GM19351 (cell line): Measurements from ENCODE around the gene C2CD2.
"Not testable (repeated sequence)": the region's sequence is repeated elsewhere in the genome, so short reads cannot be mapped to it uniquely, and the experiment has no call there.

Source experiments
- ATAC-seq: cut with Tn5 transposase; IDR thresholded peaks from one replicate; pipeline ENCODE4 v1.9.1; 2021; ENCODE audit warnings: mild to moderate bottlenecking, moderate library complexity; ENCODE audit not compliant: unreplicated experiment

The C2CD2 gene

DNA sequence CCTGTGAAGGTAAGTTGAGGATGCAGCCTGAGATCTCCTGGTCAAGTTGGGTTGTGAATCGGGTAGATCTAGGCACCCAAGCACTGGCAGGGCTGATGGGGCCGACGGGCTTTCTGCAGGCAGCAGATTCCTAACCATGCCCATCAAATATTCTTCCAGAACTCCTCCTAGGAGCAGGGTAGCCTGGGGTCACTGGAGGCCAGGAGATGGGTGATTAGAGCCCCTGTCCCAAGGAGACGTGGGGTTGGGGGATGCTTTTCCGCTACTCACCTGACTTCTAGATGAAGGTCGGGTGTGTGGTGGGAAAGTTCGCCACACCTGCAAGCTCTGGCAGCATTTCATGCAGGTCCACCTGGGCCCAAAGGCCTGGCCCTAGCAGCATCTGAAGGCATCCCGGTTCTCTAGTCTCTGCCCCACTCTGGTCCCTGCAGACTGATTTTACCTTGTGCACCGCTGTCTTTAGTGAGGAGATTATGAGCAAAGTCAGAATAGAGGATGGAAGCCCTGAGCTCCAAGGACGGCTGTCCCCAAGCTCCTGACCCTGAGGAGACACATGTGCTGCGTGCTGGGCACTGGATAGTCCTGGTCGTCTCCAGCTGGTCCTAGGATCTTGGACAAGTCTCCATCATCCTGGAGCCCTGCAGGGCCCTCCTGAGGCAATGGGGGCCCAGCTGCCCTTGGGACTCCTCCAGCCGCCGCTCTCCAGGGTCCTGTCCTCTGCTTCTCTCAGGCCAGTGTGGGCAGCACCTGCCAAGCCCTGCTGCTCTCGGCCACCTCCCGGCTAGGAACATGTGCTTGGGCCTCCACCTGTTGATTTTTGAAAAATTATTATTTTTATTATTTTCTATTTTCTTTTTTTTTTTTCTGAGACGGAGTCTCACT lies 21.8 kb upstream of the C2CD2 start:
- no peak for ATAC-seq

DNA sequence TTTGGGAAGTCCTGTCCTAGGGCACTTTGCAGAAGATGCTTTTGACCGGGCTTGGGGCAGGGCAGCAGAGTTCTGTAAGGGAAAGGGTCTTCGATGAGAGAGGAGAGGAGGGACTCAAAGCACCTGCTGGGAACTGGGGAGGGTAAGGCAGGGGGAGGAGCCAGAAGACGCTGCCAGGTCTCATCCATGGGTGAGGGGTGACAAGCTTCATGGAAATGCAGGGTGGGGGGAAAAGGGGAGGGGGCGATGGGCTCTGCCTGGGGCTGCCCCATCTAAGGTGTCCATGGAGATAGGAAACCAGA lies 20.9 kb upstream of the C2CD2 start:
- ATAC-seq, result no peak

DNA sequence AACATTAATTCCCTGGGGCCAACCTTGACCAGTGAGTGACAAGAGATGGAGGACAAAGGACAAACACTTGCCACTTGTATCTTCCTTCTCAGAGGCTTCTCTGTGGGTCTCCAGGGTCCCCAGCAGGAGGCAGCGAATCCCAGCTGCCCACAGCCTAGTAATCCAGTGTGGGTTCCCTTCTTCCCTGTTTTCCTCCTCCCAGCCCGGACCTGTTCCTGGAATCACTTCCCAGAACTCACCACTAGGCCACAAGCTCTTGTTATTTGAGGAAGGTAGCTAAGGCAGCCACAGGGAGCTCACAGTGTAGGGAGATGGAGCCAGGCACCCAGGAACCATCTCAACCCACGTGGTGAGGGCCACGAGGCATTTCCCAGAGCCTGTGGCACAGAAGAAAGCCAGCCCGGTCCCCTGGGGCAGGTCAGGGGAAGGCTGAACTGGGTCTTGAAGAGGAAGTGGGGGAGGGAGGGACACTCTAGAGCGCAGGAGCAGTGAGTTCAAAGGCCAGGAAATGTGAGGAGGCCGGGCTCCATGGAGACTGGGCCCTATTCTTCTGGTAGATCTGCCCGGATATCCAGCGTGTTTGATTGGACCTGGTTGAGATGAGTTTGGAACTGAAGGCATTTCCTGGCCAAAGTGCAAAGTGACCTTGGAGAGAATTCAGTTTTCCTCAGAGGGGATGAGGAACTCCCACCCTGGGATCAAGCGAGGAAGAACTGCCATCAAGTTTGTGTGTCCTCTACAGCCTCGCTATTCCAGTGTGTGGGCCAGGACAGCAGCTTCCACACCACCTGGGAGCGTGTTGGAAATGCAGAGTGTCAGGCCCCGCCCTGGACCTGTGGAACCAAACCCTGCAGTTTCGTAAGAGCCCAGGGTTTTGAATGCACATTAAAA lies 20.3 kb upstream of the C2CD2 start:
- ATAC-seq, result no peak

GRCh38 chr21:41973427-41973831 lies 19.6 kb upstream of the C2CD2 start:
- no peak for ATAC-seq

GRCh38 chr21:41972511-41973205 lies 18.8 kb upstream of the C2CD2 start:
- ATAC-seq, result no peak

GRCh38 chr21:41971891-41972290 lies 18.1 kb upstream of the C2CD2 start:
- no peak for ATAC-seq

- ATAC-seq, result no peak
Observed at GRCh38 chr21:41970751-41971653, 17.2 kb upstream of the C2CD2 start.

DNA sequence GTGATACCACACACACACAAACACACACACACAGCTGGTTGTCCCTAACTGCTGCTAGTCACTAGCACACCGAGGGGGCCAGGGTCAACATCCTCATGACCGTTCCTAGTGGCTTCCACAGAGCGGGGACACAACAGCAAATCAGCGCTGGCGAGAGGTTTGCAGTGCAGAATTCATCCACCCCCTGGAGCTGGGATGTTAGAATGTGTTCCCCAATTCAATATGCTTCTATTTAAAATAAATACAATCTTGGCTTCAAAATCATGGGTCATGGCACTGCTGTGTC lies 16.2 kb upstream of the C2CD2 start:
- no peak for ATAC-seq

- no peak for ATAC-seq
Observed at GRCh38 chr21:41967708-41968107, 13.9 kb upstream of the C2CD2 start.

GRCh38 chr21:41966872-41967621 lies 13.2 kb upstream of the C2CD2 start:
- ATAC-seq, result no peak

DNA sequence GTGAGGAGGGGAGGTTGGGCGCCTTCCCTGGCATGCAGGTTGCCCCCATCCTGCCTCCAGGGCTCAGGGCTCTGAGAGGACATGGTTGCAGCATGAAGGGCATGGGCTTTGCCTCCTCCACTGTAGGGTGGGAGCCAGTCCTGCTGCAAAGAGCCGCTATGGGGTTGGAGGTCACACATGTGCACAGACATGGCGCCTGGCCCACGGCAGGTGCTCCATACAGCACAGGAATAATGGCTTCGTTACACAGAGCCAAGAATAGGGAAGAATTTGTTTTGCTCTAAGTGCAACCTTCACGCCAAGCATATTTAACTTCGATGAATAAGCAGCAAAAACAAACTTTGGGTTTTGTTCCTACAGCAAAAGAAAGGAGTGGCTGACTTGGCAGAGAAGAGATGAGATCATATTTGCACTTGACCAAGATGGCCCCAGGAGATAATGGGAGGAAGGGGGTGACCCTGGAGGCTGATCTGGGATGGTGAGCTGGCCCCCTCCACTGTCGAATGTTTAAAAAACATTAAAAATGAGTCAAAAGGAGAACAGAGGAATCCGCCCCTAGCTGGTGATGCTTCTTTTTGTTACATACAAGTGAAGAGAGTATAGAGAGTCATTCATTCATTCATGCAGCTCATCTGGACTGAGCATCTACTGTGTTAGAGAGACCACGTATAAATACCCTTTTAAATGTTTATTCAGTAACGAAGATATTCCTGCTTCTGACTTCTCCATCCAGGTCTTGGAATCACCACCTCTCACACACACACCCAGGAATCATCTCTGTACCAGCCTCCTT lies 12.4 kb upstream of the C2CD2 start:
- no peak for ATAC-seq

- no peak for ATAC-seq
Observed at GRCh38 chr21:41965461-41966013, 11.7 kb upstream of the C2CD2 start.

- ATAC-seq, result no peak
Observed at GRCh38 chr21:41965045-41965444, 11.2 kb upstream of the C2CD2 start.

- no peak for ATAC-seq
Observed at GRCh38 chr21:41964171-41964570, 10.4 kb upstream of the C2CD2 start.

DNA sequence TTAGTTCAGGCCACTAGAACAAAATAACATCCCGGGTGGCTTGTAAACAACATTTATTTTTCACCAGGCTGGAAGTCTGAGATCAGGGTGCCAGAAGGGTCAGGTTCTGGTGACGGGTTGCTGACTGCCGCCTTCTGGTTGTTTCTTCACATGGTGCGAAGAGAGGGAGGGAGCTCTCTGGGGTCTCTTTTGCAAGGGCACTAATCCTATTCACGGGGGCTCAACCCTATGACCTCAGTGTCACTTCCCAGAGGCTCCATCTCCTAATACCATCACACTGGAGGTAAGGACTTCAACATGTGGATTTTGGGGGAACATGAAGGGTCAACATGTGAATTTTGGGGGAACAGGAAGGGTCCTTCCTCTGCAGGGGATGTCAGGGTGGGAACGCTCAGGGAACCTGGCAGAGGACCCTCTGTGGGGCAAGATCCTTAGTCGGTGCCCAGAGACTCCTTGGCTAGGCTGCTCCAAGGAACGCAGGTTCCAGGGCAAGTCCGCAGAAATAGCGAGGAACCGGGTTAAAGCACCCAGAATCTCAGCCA lies 8.7 kb upstream of the C2CD2 start:
- no peak for ATAC-seq

DNA sequence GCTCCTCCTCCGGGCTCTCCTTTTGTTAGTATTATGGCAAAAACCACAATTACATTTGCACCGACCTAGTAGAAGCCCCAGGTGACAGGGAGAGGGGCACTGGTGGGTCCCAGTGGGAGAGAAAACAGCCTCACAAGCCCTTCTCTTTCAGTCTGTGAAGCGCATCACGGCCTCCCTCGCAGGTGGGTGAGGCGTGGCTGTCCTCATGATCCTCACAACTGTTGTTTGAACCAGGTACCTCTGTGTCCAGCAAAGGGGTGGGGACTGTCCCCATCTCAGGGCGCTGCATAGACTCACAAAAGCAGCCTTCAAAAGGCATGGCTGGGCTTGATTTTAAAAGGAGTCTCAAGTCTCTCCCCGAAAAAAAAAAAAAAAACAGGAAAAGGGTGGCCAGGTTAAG lies 7.9 kb upstream of the C2CD2 start:
- ATAC-seq, result no peak

DNA sequence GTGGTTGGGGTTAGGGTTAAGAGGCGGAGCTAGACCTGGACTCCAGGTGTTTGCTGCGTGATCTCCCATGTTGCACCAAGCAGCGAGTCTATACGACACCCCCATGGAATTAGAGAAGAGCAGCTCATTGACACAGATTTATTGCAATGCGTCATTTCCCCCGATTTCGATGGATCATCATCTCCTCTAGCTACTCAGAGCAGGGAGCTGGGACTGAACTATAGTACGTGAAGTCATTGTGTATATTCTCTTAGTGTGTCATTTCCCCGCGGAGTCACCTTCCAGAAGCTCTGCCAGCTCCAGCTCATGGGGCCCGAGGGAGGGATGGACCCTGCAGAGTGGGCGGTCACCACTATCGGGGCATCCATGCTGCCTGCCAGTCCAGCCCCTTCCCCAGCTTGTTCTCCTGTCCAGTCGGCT lies 7.5 kb upstream of the C2CD2 start:
- ATAC-seq, result no peak

DNA sequence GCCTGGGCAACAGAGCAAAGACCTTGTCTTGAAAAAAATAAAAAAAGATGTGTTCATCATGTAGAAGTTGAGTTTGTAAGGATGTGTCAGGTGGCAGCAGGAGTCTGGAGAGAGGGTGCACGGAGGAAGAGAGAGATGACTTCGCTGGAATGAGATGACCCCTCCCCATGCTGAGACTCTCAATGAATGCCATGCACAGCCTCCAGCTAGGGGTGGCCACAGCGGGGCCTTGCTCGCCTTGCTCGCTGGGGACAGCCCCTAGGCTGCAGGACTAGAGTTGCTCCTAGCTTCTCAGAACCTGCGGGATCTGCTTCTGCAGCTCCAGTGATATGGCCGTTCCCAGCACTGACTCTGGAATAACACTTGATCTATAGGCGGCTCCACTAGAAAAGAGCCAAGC lies 6.6 kb upstream of the C2CD2 start:
- ATAC-seq, result no peak

GRCh38 chr21:41959697-41960096 lies 5.9 kb upstream of the C2CD2 start:
- not testable (repeated sequence) for ATAC-seq
